Measurements from ENCODE around the gene SOCS6. TPM values are rescaled to one million over a fixed set of nuclear protein-coding genes. Genes with fewer than 3 reads are reported as not detected.

Gene SOCS6
- total and polyA plus RNA-seq, 2 donors (not counting 3 experiments of a cell fraction or from before 2014, with no cell fraction given): 8.6 to 15.0 TPM

- no peaks in the 10 kb centered on the region for H3K9me3 ChIP-seq (replicated peaks; ENCODE audit: control insufficient read depth, insufficient read depth, low read length)
- no peak overlapping the region for H3K4me2 ChIP-seq (ENCODE audit: insufficient read depth, low read length)
- H3K4me3 ChIP-seq (replicated peaks in 1 of 3; ENCODE audit: insufficient read depth in 1 of 3, low read depth in 1 of 3, low read length in 3 of 3): no peak overlapping the region
- H3K27ac ChIP-seq (ENCODE audit: insufficient read depth, low read depth, low read length): no peak overlapping the region
- no peaks in the 10 kb centered on the region for H3K4me1 ChIP-seq (ENCODE audit: control insufficient read depth, extremely low read depth, insufficient read depth, low read length)
- no peak for TF ChIP-seq GATA2 (IDR thresholded peaks at IDR 0.05; ENCODE audit: insufficient read depth, insufficient read length, low read depth, low read length)
- no peak for TF ChIP-seq POLR2A (IDR thresholded peaks at IDR 0.05; ENCODE audit: low read depth, low read length)
- no peak for TF ChIP-seq CTCF (IDR thresholded peaks at IDR 0.05; ENCODE audit: extremely low read depth in 1 of 2, insufficient read depth in 1 of 2, low read depth in 1 of 2, low read length in 2 of 2)
- no peak for TF ChIP-seq MAX (IDR thresholded peaks at IDR 0.05; ENCODE audit: insufficient read depth, insufficient read length)
- no peak for TF ChIP-seq FOS (IDR thresholded peaks at IDR 0.05; ENCODE audit: borderline replicate concordance, insufficient read depth, low read length)
- no peak for TF ChIP-seq POLR2AphosphoS5 (IDR thresholded peaks at IDR 0.05; ENCODE audit: insufficient read depth, low read depth, low read length)
- TF ChIP-seq MYC (IDR thresholded peaks at IDR 0.05; ENCODE audit: low read depth, low read length): no peak
- TF ChIP-seq EZH2 (IDR thresholded peaks at IDR 0.05; ENCODE audit: borderline replicate concordance, low read depth, low read length, severe bottlenecking): no peak
- no peaks in the 10 kb centered on the region for H3K9me1 ChIP-seq (replicated peaks; ENCODE audit: control insufficient read depth, extremely low read depth, insufficient read depth, low read length)
- no peaks in the 10 kb centered on the region for H3K79me2 ChIP-seq (ENCODE audit: control insufficient read depth, insufficient read depth, low read length)
- no peaks in the 10 kb centered on the region for H3K36me3 ChIP-seq (ENCODE audit: control insufficient read depth in 2 of 2, extremely low read depth in 1 of 2, insufficient read depth in 2 of 2, low read length in 2 of 2)
- no peaks in the 10 kb centered on the region for H3K27me3 ChIP-seq (ENCODE audit: control insufficient read depth in 2 of 2, insufficient read depth in 2 of 2, low read length in 2 of 2)
- FAIRE-seq (no peak), DNase-seq (ENCODE audit: low read depth, low spot score) (no peak)
- no peak overlapping the region for H2AFZ ChIP-seq (ENCODE audit: low read depth, low read length)
- H3K9ac ChIP-seq (replicated peaks; ENCODE audit: extremely low read depth, insufficient read depth, low read length): no peak overlapping the region
- dilution Hi-C loops (cut with MboI; ENCODE audit: extremely low pct_ligation_motif_present, low sequenced_read_pairs) (no loop called here), intact Hi-C loops (cut with micrococcal nuclease) (no loop called here)
- CTCF ChIA-PET: no interaction called here
- POLR2A ChIA-PET: no interaction called here
- BruUV-seq (replicated peaks): no TSS peak
- H4K20me1 ChIP-seq (replicated peaks; ENCODE audit: control insufficient read depth, extremely low read depth, insufficient read depth, low read length): no peaks in the 10 kb centered on the region
Observed at GRCh38 chr18:70376914-70377258, 88.0 kb downstream of the SOCS6 start.

Measured in endothelial cell of umbilical vein (primary cell).